ENCODE results near the gene SYNE3. TPM values are rescaled to one million over a fixed set of nuclear protein-coding genes. Genes with fewer than 3 reads are reported as not detected.

Gene SYNE3
- total and polyA plus RNA-seq, 2 of the 8 experiments (the other 6 are each of a cell fraction or from before 2014, with no cell fraction given), result under 0.01 TPM; not detected in 1

GRCh38 chr14:95467232-95467631 is 49.2 kb downstream of the SYNE3 start (continued):
- TF ChIP-seq CHD7 (IDR thresholded peaks at IDR 0.05; ENCODE audit: insufficient replicate concordance, low read length) (no peak), POU5F1 (IDR thresholded peaks at IDR 0.05; ENCODE audit: low read depth, low read length) (no peak), KDM4A (IDR thresholded peaks at IDR 0.05; ENCODE audit: low read depth, low read length, severe bottlenecking) (no peak), CBX8 (IDR thresholded peaks at IDR 0.05; ENCODE audit: borderline replicate concordance, low read depth, low read length) (no peak), SP1 (IDR thresholded peaks at IDR 0.05; ENCODE audit: low read depth, low read length) (no peak), SAP30 (IDR thresholded peaks at IDR 0.05; ENCODE audit: insufficient read depth, insufficient replicate concordance, low read length) (no peak), SP4 (IDR thresholded peaks at IDR 0.05; ENCODE audit: low read length) (no peak), HDAC2 (IDR thresholded peaks at IDR 0.05; ENCODE audit: borderline replicate concordance in 1 of 2, low read depth in 2 of 2, low read length in 2 of 2) (no peak), KDM5A (IDR thresholded peaks at IDR 0.05; ENCODE audit: low read length) (no peak), POLR2A (IDR thresholded peaks at IDR 0.05; ENCODE audit: control extremely low read depth in 1 of 2, low read depth in 2 of 2, low read length in 2 of 2) (no peak), MAFK (IDR thresholded peaks at IDR 0.05; ENCODE audit: low read depth, low read length) (no peak)

Measured in H1 (cell line).